Measurements from ENCODE around the gene CCDC8.
A peak's percentile ranks its signal among the peaks of the same experiment; 100 is the strongest.

CCDC8 gene

DNA sequence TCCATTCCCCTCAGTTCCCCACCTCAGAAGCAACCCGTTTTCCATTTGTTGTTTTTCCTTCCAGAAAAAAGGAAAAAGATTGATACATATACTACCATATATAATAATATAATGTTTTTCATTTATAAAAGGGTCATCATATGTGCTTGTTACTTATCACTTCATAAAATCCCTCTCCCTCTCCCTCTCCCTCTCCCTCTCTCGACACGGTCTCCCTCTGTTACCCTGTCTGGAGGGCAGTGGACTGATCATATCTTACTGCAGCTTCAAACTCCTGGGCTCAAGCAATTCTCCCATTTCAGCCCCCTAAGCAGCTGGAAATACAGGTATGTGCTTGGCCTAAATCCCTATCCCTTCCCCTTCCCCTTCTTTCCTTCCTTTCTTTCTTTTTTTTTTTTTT is 40.9 kb upstream of the CCDC8 start:
- Mint-ChIP-seq H3K36me3 (ENCODE audit: low read depth) (no peaks in the 10 kb centered on the region), H3K4me1 (peaks cover 5% of the 10 kb centered on the region), H3K27ac (peak overlapping the region; percentile 74), H3K27me3 (ENCODE audit: low read depth, poor library complexity) (peaks cover 30% of the 10 kb centered on the region), H3K4me3 (no peak overlapping the region), H3K9me3 (peaks cover 11% of the 10 kb centered on the region)
- TF ChIP-seq, protein P1, sequence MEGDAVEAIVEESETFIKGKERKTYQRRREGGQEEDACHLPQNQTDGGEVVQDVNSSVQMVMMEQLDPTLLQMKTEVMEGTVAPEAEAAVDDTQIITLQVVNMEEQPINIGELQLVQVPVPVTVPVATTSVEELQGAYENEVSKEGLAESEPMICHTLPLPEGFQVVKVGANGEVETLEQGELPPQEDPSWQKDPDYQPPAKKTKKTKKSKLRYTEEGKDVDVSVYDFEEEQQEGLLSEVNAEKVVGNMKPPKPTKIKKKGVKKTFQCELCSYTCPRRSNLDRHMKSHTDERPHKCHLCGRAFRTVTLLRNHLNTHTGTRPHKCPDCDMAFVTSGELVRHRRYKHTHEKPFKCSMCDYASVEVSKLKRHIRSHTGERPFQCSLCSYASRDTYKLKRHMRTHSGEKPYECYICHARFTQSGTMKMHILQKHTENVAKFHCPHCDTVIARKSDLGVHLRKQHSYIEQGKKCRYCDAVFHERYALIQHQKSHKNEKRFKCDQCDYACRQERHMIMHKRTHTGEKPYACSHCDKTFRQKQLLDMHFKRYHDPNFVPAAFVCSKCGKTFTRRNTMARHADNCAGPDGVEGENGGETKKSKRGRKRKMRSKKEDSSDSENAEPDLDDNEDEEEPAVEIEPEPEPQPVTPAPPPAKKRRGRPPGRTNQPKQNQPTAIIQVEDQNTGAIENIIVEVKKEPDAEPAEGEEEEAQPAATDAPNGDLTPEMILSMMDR (IDR thresholded peaks at IDR 0.05) = no peak
- DNase-seq = no peak

DNA sequence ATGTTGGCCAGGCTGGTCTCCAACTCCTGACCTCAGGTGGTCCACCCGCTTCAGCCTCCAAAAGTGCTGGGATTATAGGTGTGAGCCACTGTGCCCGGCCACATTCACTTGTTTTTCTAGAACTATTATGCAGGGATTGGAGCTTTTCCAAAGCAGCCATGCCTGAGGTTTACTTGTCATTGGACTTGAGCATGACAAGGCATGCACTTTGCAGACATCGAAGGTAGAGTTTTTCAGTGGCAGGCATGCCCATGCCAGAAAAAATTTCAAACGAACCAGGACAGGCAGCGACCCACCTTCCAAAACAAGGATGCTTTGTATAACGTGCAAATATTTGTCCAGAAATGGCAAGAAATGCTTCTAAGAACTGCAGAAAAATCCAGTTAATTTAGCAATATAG is 40.3 kb upstream of the CCDC8 start:
- no peak for DNase-seq
- no peak overlapping the region for H3K4me3 Mint-ChIP-seq
- TF ChIP-seq, protein P1 (IDR thresholded peaks at IDR 0.05) = no peak

DNA sequence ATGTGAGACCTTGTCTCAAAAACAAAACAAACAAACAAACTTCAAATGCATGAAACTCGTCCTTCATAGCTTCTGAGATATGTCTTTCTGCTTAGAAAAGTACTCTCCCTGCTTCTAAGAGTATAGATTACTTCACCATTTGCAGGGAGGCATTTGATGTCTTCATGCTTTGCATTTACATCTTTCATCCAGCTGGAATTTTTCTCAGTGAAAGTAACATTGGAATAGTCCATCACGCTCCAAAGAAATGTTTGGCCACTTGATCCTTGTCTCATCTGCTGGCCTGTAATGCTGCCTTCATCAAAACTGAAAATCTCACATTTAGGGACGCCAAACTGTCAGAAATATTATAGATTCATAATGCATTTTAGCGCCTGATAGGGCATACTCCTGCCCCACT is 38.8 kb upstream of the CCDC8 start:
- Mint-ChIP-seq H3K36me3 (ENCODE audit: low read depth) (no peaks in the 10 kb centered on the region), H3K4me1 (peaks cover 5% of the 10 kb centered on the region), H3K27me3 (ENCODE audit: low read depth, poor library complexity) (peaks cover 27% of the 10 kb centered on the region), H3K4me3 (no peak overlapping the region), H3K9me3 (peaks cover 12% of the 10 kb centered on the region), H3K27ac (no peak overlapping the region)
- TF ChIP-seq, protein P1 (IDR thresholded peaks at IDR 0.05) = no peak
- DNase-seq = no peak

More for the DNA sequence above, 40.3 kb upstream of the CCDC8 start:
- Mint-ChIP-seq H3K27ac (no peak overlapping the region), H3K9me3 (peaks cover 12% of the 10 kb centered on the region), H3K4me1 (peaks cover 5% of the 10 kb centered on the region), H3K27me3 (ENCODE audit: low read depth, poor library complexity) (peaks cover 27% of the 10 kb centered on the region), H3K36me3 (ENCODE audit: low read depth) (no peaks in the 10 kb centered on the region)

GRCh38 chr19:46451352-46451751 is 38.0 kb upstream of the CCDC8 start:
- Mint-ChIP-seq H3K36me3 (ENCODE audit: low read depth) (no peaks in the 10 kb centered on the region), H3K4me3 (no peak overlapping the region), H3K4me1 (peaks cover 4% of the 10 kb centered on the region), H3K27me3 (ENCODE audit: low read depth, poor library complexity) (peaks cover 26% of the 10 kb centered on the region), H3K27ac (no peak overlapping the region), H3K9me3 (peaks cover 12% of the 10 kb centered on the region)
- DNase-seq = no peak
- TF ChIP-seq, protein P1 (IDR thresholded peaks at IDR 0.05) = no peak

DNA sequence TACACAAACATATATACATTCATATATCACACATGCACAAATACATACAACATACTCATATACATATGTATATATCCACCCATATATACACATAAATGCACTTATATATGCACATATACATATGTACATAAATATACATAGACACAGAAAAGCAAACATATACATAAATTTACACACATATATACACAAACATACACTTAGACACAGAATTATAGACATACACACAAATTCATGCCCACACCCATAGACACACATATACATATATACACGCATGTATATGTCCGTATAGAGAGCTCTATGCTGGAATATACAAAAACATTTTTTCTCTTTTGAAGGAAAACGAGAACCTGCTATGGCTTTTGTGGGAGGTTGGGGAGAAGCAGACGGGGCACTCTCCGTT is 37.4 kb upstream of the CCDC8 start:
- no peak for DNase-seq
- TF ChIP-seq, protein P1 (IDR thresholded peaks at IDR 0.05) = no peak
- H3K36me3 Mint-ChIP-seq (ENCODE audit: low read depth) = no peaks in the 10 kb centered on the region
- peaks cover 22% of the 10 kb centered on the region for H3K27me3 Mint-ChIP-seq (ENCODE audit: low read depth, poor library complexity)
- no peak overlapping the region for H3K4me3 Mint-ChIP-seq
- H3K9me3 Mint-ChIP-seq = peaks cover 12% of the 10 kb centered on the region
- no peaks in the 10 kb centered on the region for H3K4me1 Mint-ChIP-seq
- H3K27ac Mint-ChIP-seq = no peak overlapping the region

DNA sequence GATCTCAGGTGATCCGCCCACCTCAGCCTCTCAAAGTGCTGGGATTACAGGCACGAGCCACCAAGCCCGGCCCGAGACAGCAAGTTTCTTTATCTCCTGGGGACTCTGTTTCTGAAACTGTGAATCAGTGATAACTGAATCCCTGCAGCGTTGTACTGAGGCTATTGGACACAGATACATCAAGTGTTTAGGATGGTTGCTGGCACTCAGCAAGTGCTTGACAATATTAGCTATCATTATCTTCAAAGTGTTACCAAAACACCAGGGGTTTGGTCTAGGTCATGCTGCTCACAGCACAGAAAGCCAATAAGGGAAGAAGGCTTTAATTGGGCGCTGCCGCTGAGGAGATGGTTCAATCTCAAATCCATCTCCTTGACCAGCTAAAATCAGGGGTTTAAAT is 35.9 kb upstream of the CCDC8 start:
- TF ChIP-seq, protein P1 (IDR thresholded peaks at IDR 0.05) = no peak
- H3K4me1 Mint-ChIP-seq = no peaks in the 10 kb centered on the region
- H3K4me3 Mint-ChIP-seq = no peak overlapping the region
- DNase-seq = no peak
- no peaks in the 10 kb centered on the region for H3K36me3 Mint-ChIP-seq (ENCODE audit: low read depth)
- peaks cover 9% of the 10 kb centered on the region for H3K9me3 Mint-ChIP-seq
- no peak overlapping the region for H3K27ac Mint-ChIP-seq
- peaks cover 28% of the 10 kb centered on the region for H3K27me3 Mint-ChIP-seq (ENCODE audit: low read depth, poor library complexity)
